Fibroblast of mammary gland (primary cell): ENCODE data around the gene STAB2.

Source experiments
- DNase-seq: peaks from one replicate; pipeline ENCODE4 v3.0.0-alpha.2; 2010; ENCODE audit warnings: low read depth
- H3K4me3 ChIP-seq: 2 replicates; pipeline ENCODE4 v1.5.1; 2011; ENCODE audit warnings: low read depth, mild to moderate bottlenecking, low read length, moderate library complexity; ENCODE audit not compliant: control insufficient read depth
- TF ChIP-seq, protein P1 (sequence below): conservative IDR thresholded peaks from 2 replicates; pipeline ENCODE4 v1.5.1; 2011; ENCODE audit warnings: low read depth, low read length, inconsistent platforms; ENCODE audit not compliant: control insufficient read depth, insufficient read depth

Gene STAB2

DNA sequence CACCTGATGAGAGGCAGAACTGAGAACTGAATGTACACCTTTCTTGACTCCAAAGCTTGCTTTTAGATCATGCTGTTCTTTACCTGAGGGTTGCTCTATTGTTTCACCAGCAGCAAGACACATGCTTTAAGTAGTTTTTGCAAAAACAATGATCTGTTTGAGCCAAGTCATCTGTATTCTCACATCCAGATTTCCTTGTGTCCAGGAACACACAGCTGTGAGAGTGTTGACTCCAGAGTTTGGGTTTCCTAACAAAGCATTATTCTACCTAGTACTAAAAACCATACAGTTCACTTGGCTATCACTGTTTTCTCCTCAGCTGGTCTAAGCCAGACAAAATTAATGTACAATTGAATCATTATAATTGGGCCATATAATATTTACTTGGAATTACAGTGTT lies 120.4 kb downstream of the STAB2 start:
- TF ChIP-seq, protein P1, sequence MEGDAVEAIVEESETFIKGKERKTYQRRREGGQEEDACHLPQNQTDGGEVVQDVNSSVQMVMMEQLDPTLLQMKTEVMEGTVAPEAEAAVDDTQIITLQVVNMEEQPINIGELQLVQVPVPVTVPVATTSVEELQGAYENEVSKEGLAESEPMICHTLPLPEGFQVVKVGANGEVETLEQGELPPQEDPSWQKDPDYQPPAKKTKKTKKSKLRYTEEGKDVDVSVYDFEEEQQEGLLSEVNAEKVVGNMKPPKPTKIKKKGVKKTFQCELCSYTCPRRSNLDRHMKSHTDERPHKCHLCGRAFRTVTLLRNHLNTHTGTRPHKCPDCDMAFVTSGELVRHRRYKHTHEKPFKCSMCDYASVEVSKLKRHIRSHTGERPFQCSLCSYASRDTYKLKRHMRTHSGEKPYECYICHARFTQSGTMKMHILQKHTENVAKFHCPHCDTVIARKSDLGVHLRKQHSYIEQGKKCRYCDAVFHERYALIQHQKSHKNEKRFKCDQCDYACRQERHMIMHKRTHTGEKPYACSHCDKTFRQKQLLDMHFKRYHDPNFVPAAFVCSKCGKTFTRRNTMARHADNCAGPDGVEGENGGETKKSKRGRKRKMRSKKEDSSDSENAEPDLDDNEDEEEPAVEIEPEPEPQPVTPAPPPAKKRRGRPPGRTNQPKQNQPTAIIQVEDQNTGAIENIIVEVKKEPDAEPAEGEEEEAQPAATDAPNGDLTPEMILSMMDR, result no peak
- DNase-seq, result no peak
- H3K4me3 ChIP-seq, result no peak overlapping the region

DNA sequence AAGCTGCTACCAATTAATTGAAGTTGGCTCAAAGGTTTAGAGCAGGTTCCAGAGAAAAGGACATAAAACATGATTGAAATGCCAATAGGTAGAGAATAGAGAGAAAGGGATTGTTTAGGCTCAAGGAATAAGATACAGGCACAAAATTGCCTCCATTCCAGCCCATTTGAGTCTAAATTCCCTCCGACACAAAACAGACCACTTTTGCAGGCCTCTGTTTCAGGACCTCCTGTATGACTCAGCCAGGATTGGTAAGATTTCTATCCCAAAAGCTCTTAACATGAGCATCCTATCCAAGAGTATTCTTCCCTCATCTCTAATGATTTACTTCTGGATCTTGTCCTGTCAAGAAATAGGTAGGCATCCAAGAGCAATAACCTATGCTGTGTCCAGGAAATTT lies 123.5 kb downstream of the STAB2 start:
- H3K4me3 ChIP-seq, result no peak overlapping the region
- TF ChIP-seq, protein P1, result no peak
- DNase-seq, result no peak

DNA sequence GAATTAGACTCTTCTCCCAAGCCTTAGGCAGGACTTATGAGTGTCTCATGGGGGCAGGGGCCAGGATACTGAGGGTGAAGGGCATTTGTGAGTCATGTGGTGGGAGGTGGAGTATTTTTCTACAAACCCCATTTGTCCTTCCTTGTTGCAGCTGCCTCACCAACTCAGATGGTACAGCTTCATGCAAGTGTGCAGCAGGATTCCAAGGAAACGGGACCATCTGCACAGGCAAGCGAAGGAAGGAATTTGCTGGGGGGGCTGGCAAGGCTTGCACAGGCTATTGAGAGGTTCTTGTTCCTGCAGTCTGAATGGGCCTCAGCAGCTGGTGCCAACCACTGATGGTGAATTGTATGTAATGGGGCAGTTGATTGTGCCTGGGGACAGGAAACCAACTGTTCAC lies 125.1 kb downstream of the STAB2 start:
- H3K4me3 ChIP-seq, result no peak overlapping the region
- TF ChIP-seq, protein P1, result no peak
- DNase-seq, result no peak

DNA sequence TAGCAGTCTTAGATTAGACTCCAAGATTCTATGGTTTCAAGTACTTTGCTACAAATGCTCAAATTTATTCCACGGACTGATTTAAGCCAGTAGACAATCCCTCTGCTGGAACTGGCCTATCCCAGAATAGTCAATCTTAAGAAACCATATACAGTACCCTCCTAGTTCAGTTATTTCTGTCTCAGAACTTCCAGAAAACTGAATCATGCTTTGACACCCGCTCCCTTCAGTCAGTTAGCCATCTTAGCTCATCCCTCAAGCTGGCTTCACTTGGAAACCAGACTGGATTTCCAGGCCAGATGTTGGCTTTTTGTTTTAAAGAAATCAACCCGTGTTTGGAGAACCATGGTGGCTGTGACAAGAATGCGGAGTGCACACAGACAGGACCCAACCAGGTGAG lies 128.4 kb downstream of the STAB2 start:
- no peak for DNase-seq
- TF ChIP-seq, protein P1, result no peak
- no peak overlapping the region for H3K4me3 ChIP-seq

DNA sequence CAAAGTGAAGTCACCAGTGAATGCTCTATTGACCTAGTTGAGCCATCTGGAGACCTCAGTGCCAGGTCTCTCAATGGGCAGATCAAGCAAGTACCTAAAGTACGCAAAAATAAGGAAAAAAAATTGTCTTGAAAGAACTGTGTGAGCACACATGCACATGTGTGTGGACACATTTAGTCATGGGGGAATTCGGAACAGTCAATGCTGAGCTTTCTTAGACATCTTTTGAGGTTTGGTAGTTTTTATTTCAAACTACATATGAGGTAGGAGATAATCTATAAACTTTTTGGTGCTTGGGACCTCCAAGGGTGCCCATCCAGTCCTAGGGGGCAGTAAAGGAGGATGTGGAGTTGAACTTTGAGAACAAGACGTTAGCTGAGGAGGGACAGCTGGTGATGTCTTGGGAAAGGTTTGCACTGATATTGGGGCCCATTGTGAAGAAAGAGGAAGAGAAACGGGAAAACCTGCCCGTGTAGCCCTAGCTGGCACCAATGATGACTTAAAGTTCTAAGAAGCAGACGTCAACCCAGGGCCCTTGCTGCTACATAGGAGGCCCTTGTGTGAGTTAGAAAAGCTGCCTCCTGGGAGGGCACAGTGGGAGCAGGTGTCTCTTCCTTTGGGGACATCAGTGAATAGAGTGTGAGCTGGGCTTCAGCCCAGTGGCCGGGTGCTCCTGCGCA lies 129.6 kb downstream of the STAB2 start:
- no peak overlapping the region for H3K4me3 ChIP-seq
- TF ChIP-seq, protein P1, result no peak
- DNase-seq, result no peak

DNA sequence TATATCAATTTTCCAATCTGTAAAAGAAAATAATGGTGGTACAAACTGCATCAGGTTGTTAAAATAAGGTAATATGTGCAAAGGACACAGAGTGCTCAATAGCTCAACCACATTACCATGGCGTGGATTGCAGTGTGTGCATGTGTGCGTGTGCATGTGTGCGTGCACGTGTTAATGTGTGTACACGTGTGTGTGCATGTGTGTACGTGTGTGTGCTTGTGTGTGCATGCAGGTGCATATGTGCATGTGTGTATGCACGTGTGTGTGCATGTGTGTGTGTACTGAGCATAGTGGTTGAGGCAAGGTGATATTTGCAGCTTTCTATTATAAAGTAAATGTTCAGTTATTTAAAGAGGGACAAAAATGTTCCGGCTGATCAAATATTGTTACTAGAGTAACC lies 138.3 kb downstream of the STAB2 start:
- TF ChIP-seq, protein P1, result no peak
- no peak for DNase-seq
- no peak overlapping the region for H3K4me3 ChIP-seq

DNA sequence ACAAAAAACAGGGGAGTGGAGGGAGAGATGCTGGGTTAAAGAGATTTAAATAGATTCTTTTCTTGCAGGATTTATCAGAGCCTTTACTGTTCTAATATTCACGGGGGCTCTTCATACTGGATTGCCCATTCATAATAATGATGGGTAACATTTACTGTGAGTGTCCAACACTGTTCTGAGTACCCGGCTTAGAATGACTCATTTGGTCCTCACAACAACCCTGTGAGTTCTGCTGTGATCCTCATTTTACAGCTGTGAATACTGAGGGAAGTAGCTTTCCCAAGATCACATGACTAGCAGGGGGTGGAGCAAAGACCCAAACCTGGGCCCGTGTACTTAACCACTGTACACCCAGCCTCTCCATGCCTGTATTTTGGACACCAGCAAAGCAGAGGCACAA lies 140.6 kb downstream of the STAB2 start:
- no peak overlapping the region for H3K4me3 ChIP-seq
- TF ChIP-seq, protein P1, result no peak
- DNase-seq, result peak; percentile 19
